GM19351 (cell line): ENCODE data around the gene IGFBP6.

Experiments used
- ATAC-seq: cut with Tn5 transposase; IDR thresholded peaks from one replicate; pipeline ENCODE4 v1.9.1; 2021; ENCODE audit warnings: mild to moderate bottlenecking, moderate library complexity; ENCODE audit not compliant: unreplicated experiment

IGFBP6 gene

DNA sequence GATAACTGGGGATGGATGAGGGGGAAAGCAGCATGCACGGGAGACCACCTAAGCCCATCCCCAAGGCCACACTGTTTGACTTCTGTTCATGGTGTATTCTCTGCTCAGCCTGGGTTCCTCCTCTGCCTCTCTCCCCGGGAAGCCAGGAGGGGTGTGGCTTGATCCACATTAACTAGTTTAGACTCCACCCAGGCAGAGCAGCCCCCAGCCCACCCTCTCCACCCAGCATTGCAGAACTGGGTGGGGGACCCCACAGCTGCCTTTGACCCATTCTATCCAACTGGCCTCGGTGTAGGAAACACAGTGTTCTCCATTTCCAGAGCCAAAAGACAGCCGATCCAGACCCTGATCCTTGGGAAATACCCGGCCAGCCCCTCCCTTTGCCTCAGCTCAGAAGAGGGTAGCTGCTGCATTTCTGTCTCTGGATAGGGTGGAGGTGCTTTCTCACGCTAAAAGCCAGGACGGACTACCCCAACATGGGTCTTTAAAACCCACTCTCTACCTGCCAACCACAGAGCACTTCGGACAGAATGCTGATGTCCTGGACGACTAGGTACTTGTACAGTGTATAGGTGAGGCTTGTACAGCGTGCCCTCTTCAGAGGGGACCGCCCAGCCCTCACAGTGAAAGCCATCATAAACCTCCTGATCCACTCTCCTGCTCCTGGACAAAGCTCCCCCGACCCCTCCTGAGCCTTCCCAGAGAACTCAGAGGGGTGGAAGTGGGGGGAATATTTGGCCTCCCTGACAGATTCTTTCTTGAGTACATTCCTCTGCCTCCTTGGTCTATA lies 27.7 kb upstream of the IGFBP6 start:
- ATAC-seq = no peak

DNA sequence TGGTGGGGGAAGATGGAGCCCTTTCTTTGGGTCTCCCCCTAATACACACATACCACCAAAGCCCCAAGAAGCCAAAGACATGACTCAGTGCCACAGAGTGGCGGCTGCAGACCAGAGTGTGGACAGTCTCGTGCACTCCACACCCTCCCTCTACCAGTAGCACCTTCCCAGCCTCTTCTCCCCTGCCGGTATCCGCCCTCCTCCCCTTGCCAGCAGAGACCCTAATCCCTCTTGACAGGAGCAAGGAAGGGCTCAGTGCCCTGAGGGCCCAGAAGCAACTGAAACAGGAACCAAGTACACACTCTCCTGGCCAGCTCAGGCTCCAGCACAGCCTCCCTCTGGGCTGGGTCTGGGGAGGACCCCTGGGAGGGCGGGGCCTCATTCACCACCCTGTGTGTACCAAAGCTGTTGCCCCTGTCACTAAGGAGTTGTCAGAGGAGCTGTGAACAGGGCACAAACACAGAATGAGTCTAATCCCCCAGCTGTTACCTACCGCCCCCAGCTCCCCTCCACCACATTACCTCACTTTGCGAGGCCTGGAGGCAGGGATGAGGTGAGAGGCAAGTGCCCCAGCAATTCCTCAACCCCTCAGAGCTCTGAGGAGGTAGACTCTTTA lies 26.5 kb upstream of the IGFBP6 start:
- no peak for ATAC-seq

DNA sequence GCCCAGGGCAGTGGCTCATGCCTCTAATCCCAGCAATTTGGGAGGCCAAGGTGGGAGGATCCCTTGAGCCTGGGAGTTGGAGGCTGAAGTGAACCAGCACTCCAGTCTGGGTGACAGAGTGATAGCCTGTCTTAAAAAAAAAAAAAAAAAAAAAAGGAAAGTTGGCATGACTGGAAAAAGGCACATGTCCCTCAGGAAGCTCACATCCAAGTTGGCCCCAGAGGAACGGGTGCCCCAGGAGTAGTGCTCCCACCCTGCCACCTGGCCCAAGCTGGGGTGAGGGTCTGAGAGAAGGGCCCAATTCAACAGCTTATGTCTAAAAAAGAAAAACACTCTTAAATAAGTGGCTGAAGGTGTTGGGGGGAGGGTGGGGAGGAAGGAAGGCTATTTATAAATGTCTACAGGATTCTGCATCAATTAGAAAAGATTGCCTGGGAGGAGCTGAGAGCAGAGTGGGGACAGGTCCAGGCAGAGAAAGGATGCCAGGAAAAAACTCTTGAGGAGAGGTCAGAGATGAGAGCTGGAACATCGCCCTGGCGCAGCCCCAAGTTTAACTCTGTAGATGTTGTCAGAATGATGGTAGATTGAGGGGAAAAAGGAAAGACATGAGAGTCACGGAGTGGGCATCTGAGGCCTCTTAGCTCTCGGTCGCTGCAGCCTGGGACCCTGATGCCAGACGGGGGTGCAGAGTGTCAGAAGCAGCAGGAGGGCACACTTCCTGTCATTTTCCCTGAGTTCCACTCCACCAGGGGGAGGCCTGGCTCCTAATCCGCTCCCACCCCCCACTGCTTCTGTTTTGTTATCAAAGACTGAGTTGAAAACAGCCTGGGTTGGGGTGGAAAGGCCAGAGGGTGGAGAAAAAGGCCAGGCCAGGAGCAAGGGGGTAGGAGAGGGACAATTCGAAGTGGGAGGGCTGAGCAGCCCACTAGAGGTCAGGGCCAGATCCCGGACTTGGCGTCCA lies 25.6 kb upstream of the IGFBP6 start:
- no peak for ATAC-seq

GRCh38 chr12:53073881-53074280 lies 23.6 kb upstream of the IGFBP6 start:
- no peak for ATAC-seq

DNA sequence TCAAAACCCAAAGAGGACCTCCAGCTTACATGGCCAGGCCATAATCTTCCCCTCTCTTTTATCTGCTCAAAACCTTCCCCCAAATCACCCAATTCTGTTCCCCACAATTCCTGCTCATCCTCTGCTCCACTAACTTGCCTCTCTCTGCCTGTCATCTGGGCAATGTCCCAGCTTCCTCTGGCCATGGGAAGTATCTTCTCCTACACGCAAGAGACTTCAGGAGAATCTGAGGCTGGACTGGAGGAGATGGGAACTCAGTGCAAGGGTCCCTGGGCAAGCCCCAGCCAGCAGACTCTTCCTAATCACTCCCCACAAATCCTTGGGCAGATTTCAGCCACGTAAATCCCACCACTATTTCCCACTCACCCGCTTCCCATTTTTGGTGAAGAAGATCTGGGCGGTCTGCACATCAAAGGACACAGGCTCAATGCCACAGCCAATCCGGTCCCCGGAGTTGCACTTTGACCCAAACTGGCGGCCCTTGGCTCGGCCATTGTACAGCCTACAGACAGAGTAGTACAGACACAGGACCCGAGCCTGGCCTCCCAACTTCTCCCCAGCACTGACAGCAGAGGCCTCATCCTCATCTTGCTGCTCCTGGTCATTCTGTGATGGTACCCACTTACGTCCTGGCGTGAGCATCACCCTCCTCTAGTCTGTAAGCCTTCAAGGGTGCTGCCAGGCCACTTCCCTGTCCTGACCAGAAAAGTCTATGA lies 23.0 kb upstream of the IGFBP6 start:
- no peak for ATAC-seq

- no peak for ATAC-seq
Observed at GRCh38 chr12:53074999-53075370, 22.5 kb upstream of the IGFBP6 start.

GRCh38 chr12:53076461-53076860 lies 21.0 kb upstream of the IGFBP6 start:
- ATAC-seq = no peak

DNA sequence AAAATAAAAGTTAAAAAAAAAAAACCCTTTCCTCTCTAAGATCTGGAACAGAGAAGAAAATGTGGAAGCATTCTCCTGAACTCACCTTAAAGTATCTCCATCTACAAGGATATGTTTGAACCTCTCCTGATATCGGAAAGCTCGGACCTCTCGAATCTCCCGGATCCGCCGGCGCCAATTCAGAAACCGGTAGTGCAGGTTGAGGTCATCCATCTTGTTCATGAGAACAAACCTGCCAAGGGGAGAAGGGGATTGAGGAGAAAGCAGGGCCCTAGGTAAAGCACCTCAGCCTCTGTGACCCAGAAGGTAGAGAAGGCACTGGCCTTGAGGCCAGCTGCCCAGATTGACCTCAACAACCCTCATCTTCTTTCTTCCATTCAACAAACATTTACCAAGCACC lies 20.4 kb upstream of the IGFBP6 start:
- ATAC-seq = no peak

- peak; percentile 7 for ATAC-seq
Observed at GRCh38 chr12:53078425-53079225, 18.8 kb upstream of the IGFBP6 start.

DNA sequence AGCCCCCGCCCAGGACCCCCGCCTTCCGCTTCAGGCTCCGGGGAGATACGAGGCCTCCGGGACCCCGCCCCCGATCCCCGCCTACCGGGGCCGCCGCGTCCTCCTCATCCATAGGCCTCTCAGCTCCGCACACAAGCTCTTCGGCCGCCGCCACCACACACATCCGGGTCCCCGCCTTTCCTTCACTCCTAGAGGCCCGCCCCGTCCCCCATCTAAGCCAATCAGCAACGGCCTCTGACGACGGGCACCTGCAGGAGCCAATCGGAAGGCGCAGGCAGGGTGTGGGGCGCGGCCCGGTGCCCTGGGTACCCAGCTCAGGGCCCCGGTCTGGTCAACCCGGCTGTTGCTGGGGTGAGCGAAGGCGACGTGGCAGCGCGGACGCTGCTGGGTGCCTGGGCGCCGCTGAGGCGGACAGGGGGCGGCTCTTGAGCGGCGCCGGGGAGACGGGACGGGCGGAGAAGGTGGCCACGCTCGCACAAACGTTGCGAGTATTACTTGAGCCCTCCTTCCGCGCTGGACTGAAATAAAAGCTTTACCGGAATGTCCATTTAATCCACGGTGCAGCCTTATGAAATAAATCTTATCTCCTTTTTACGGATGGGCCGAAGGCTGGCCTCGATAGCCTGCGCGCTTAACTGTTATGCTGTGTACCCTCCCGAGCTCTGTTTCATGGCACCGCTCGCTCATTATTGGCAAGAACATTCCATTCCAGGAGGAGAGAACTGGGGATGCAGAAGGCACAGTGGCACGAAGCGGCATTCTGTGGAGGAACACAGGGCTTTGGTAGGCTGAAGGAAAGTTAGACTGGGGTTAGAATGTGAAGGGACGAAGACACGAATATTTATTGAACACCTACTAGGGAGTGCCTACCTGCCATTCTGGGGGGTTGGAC lies 18.0 kb upstream of the IGFBP6 start, which contains the start of gene SPRYD3:
Gene SPRYD3 (minus strand): TSS at position 165 of the 892 bp plus-strand sequence. CDS start 57 bp downstream, at position 108.
- peak; percentile 98 for ATAC-seq

DNA sequence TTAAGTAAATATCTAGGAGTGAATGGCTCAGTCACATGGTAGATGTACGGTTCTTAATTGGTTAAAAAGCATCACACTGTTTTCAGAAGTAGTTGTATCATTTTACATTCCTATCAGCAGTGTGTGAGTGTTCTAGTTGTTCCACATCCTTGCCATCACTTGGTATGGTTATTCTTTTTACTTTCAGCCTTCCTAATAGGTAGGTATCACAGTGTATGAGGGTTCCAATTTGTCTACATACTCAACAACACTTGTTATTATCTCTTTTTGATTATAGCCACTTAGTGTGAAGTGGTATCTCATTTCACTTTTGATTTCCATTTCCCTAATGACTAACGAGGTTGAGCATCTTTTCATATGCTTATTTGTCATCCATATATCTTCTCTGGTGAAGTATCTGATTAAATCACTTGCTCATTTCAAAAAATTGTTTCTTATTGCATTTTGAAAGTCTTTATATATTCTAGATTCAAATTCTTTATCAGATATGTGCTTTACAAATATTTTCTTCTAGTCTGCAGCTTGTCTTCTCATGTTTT lies 14.8 kb upstream of the IGFBP6 start:
- no peak for ATAC-seq

- ATAC-seq = no peak
Observed at GRCh38 chr12:53086361-53086760, 11.1 kb upstream of the IGFBP6 start.

GRCh38 chr12:53090105-53090504 lies 7.4 kb upstream of the IGFBP6 start:
- no peak for ATAC-seq

DNA sequence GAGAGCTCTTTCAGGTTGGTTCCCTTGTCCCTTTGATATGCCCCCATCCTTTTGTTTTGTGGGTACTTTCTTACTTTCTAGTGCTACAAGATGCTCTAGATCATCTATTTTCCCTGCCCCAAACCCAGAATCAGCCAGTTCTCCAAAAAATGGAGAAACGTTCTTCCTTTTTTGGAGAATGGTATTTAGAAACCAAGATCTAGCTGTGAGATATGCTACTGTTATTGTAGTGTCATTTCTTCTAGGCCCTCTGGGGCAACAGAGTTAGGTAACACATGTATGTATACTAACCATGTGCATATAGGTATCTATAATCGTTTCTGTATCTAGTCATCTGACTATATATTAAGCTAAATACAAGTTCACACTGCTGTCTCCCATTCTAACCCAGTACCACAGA lies 6.9 kb upstream of the IGFBP6 start:
- ATAC-seq = no peak

- ATAC-seq = no peak
Observed at GRCh38 chr12:53091756-53092155, 5.7 kb upstream of the IGFBP6 start.

DNA sequence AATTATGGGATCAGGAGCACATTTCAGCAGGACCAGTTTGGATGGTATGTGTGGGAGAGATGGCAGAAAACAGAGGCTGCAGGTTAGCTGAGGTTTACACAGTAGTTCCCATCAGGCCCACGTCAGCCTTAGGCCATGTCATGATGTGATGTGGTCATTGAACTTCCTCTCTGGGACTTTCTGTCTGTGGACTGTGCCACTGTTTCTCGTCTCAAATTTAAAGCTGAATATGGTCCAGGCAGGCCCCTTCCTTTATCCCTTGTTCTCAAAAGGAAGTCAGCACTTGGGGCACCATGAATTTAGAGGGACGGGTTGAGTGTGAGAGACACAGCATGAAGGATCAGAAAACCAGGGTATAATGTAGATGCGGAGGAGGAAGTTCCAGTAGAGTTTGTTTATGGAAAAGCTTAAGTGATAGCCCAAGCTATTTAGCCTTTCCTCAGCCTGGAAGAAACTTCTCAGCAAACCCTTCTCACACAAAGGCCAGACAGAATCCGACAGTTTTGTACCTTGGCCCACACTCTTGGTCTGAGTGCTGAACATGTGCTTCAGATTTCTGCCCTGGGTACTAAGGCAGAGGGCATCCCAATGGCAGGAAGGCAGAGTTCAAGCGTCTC lies 3.6 kb upstream of the IGFBP6 start:
- ATAC-seq = no peak

DNA sequence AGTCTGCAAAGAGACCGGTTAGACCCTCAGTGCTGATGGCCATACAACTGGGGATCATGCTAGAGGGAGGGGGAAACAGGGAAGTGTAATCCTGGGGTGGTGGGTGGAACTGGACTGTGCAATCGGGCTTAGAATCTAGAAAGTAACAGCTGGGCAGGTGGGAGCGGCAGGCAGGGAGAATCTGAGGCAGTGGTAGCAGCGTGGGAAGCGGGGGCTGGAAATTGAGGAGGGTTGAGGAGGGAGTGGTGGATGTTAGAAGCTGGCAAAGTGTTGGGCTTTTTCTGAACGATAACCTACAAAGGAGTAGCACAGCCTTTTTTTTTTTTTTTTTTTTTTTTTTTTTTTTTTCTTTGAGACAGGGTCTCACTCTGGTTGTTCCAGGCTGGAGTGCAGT lies 3.1 kb upstream of the IGFBP6 start:
- no peak for ATAC-seq
